Neuronal stem cell (in vitro differentiated cells): ENCODE data around the gene MSTO1.
"Not testable (repeated sequence)": the region's sequence is repeated elsewhere in the genome, so short reads cannot be mapped to it uniquely, and the experiment has no call there.

Source experiments
- DNase-seq: peaks from one replicate; pipeline ENCODE4 v3.0.0-alpha.2; 2013; ENCODE audit warnings: low spot score
- H2AFZ ChIP-seq: one replicate; pipeline ENCODE4 v1.6.1; 2013; ENCODE audit warnings: mild to moderate bottlenecking, low read length, inconsistent platforms
- H2AK5ac ChIP-seq: 2 replicates; pipeline ENCODE4 v1.6.1; 2013; ENCODE audit warnings: low read depth, mild to moderate bottlenecking, inconsistent platforms, low read length, moderate library complexity, mixed read lengths
- H2BK120ac ChIP-seq: 2 replicates; pipeline ENCODE4 v1.6.1; 2013; ENCODE audit warnings: low read depth, mild to moderate bottlenecking, inconsistent platforms, low read length, moderate library complexity, mixed read lengths
- H2BK12ac ChIP-seq: one replicate; pipeline ENCODE4 v1.6.1; 2013; ENCODE audit warnings: low read length, inconsistent platforms
- H2BK15ac ChIP-seq: 2 replicates; pipeline ENCODE4 v1.6.1; 2013; ENCODE audit warnings: mild to moderate bottlenecking, low read length, inconsistent platforms, mixed read lengths
- H2BK5ac ChIP-seq: one replicate; pipeline ENCODE4 v1.6.1; 2013; ENCODE audit warnings: inconsistent platforms, mild to moderate bottlenecking, low read length, moderate library complexity
- H3K14ac ChIP-seq: one replicate; pipeline ENCODE4 v1.6.1; 2013; ENCODE audit warnings: low read length, inconsistent platforms
- H3K18ac ChIP-seq: 2 replicates; pipeline ENCODE4 v1.6.1; 2013; ENCODE audit warnings: low read length, inconsistent platforms
- H3K23ac ChIP-seq: 2 replicates; pipeline ENCODE4 v1.6.1; 2013; ENCODE audit warnings: low read depth, mild to moderate bottlenecking, mixed read lengths, low read length, inconsistent platforms; ENCODE audit not compliant: poor library complexity
- H3K27ac ChIP-seq: replicated peaks from 3 replicates; pipeline ENCODE4 v1.5.1; 2013; ENCODE audit warnings: low read length, inconsistent platforms
- H3K27me3 ChIP-seq, 3 experiments: 2 replicates each; pipeline ENCODE4 v1.6.1; 2013; ENCODE audit warnings: low read length in 3 of 3, mild to moderate bottlenecking in 2 of 3, inconsistent platforms in 1 of 3, low read depth in 1 of 3, mixed read lengths in 1 of 3, moderate library complexity in 1 of 3; ENCODE audit not compliant: control insufficient read depth in 3 of 3, insufficient read depth in 3 of 3
- H3K36me3 ChIP-seq, 2 donors: replicated peaks in 1 of 2; 2 replicates each; pipeline ENCODE4 v1.6.1; 2013; ENCODE audit warnings: low read length in 2 of 2; ENCODE audit not compliant: control insufficient read depth in 2 of 2, insufficient read depth in 2 of 2
- H3K4ac ChIP-seq: 2 replicates; pipeline ENCODE4 v1.6.1; 2013; ENCODE audit warnings: inconsistent platforms, mild to moderate bottlenecking, low read length, moderate library complexity
- H3K4me1 ChIP-seq, 2 donors: 1 replicate in 1 of 2; 2 replicates in 1 of 2; pipeline ENCODE4 v1.6.1; 2013; ENCODE audit warnings: low read length in 2 of 2, low read depth in 1 of 2; ENCODE audit not compliant: control insufficient read depth in 2 of 2, insufficient read depth in 1 of 2
- H3K4me2 ChIP-seq: one replicate; pipeline ENCODE4 v1.6.1; 2013; ENCODE audit warnings: mild to moderate bottlenecking, low read length, inconsistent platforms; ENCODE audit not compliant: insufficient read depth, poor library complexity, severe bottlenecking
- H3K4me3 ChIP-seq, 2 donors: 2 replicates each; pipeline ENCODE4 v1.5.1; 2013; ENCODE audit warnings: low read length in 2 of 2, mild to moderate bottlenecking in 2 of 2, inconsistent platforms in 1 of 2, moderate library complexity in 1 of 2
- H3K79me1 ChIP-seq: one replicate; pipeline ENCODE4 v1.6.1; 2013; ENCODE audit warnings: low read depth, mild to moderate bottlenecking, inconsistent platforms, low read length, moderate library complexity
- H3K9ac ChIP-seq: one replicate; pipeline ENCODE4 v1.6.1; 2013; ENCODE audit warnings: mild to moderate bottlenecking, low read depth, low read length, inconsistent platforms; ENCODE audit not compliant: poor library complexity
- H3K9me3 ChIP-seq, 2 donors: replicated peaks in 1 of 2; 2 replicates each; pipeline versions ENCODE3 to v1.6.1; 2013; ENCODE audit warnings: low read length in 2 of 2, mild to moderate bottlenecking in 2 of 2, inconsistent platforms in 1 of 2, low read depth in 1 of 2, mixed read lengths in 1 of 2, moderate library complexity in 1 of 2; ENCODE audit not compliant: control insufficient read depth in 2 of 2, insufficient read depth in 1 of 2
- H4K8ac ChIP-seq: one replicate; pipeline ENCODE4 v1.6.1; 2013; ENCODE audit warnings: low read depth, mild to moderate bottlenecking, inconsistent platforms, low read length, moderate library complexity
- H4K91ac ChIP-seq: one replicate; pipeline ENCODE4 v1.6.1; 2013; ENCODE audit warnings: low read length, low read depth, mild to moderate bottlenecking, inconsistent platforms; ENCODE audit not compliant: poor library complexity
- WGBS, 2 donors: extraction: QIAGEN DNeasy Blood & Tissue Kit; methylation state at CpG; one replicate each; pipeline ENCODE4 v1.1.7; 2013; ENCODE audit warnings: missing lambda C conversion rate in 2 of 2, mixed read lengths in 1 of 2; ENCODE audit not compliant: insufficient read length in 2 of 2, insufficient replicate concordance in 1 of 2; ENCODE audit errors: extremely low coverage in 2 of 2; 5-methylcytosine and 5-hydroxymethylcytosine counted together

Gene MSTO1

GRCh38 chr1:155636397-155637153 is 26.6 kb downstream of the MSTO1 start:
- Histone ChIP-seq H3K4me3 (no peak overlapping the region), H2AK5ac (no peak overlapping the region), H2AFZ (no peak overlapping the region), H3K27me3 (no peaks in the 10 kb centered on the region), H3K18ac (no peak overlapping the region), H4K8ac (no peak overlapping the region), H3K27ac (no peak overlapping the region), H3K36me3 (no peaks in the 10 kb centered on the region), H3K23ac (no peak overlapping the region), H2BK5ac (no peak overlapping the region), H3K4me2 (no peak overlapping the region), H3K9me3 (peaks cover 3 to 8% of the 10 kb centered on the region in 2 donors), H2BK15ac (no peak overlapping the region), H3K14ac (no peak overlapping the region), H2BK12ac (no peak overlapping the region), H2BK120ac (no peak overlapping the region), H3K9ac (no peak overlapping the region), H3K79me1 (no peaks in the 10 kb centered on the region), H3K4ac (no peak overlapping the region), H3K4me1 (peaks cover 3 to 5% of the 10 kb centered on the region in 2 donors), H4K91ac (no peak overlapping the region)
- no CpG with 5 or more reads among the region's 11 CpGs for WGBS, 2 donors
- no peak for DNase-seq

- Histone ChIP-seq H3K27me3 (no peaks in the 10 kb centered on the region), H3K9me3 (peaks cover 11 to 29% of the 10 kb centered on the region in 2 donors), H2BK12ac (no peak overlapping the region), H3K18ac (no peak overlapping the region), H3K27ac (no peak overlapping the region), H2AK5ac (no peak overlapping the region), H3K14ac (no peak overlapping the region), H3K36me3 (no peaks in the 10 kb centered on the region), H4K8ac (no peak overlapping the region), H3K4me1 (peaks cover 3 to 5% of the 10 kb centered on the region in 2 donors), H2BK15ac (no peak overlapping the region), H3K4me2 (no peak overlapping the region), H3K4ac (no peak overlapping the region), H3K9ac (no peak overlapping the region), H2BK120ac (no peak overlapping the region), H3K4me3 (no peak overlapping the region), H3K79me1 (no peaks in the 10 kb centered on the region), H2BK5ac (no peak overlapping the region), H4K91ac (no peak overlapping the region), H3K23ac (no peak overlapping the region), H2AFZ (no peak overlapping the region)
- DNase-seq, result no peak
These were observed 30.3 kb downstream of the MSTO1 start for GRCh38 chr1:155640367-155640766.

DNA sequence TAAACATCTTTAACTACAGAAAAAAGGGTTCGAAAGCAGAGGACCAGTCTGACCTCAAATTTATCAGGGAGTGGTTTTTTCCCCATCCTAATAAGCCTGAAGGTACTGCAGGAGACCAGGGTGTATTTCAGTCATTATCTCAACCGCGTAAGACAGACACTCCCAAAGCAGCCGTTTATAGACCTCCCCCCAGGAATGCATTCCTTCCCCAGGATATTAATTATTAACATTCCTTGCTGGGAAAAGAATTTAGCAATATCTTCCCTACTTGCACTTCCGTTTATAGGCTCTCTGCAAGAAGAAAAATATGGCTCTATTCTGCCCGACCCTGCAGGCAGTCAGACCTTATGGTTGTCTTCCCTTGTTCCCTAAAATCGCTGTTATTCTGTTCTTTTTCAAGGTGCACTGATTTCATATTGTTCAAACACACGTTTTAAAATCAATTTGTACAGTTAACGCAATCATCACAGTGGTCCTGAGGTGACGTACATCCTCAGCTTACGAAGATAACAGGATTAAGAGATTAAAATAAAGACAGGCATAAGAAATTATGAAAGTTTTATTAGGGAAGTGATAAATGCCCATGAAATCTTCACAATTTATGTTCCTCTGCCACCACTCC is 32.7 kb downstream of the MSTO1 start:
- H3K4ac ChIP-seq, H3K4me3 ChIP-seq, H3K18ac ChIP-seq, H3K27me3 ChIP-seq, H2BK120ac ChIP-seq, DNase-seq, H3K4me1 ChIP-seq, H4K8ac ChIP-seq, H3K23ac ChIP-seq, H2AK5ac ChIP-seq, H3K79me1 ChIP-seq, H2BK5ac ChIP-seq, H4K91ac ChIP-seq, H2BK15ac ChIP-seq, H2BK12ac ChIP-seq, H2AFZ ChIP-seq, H3K4me2 ChIP-seq, H3K36me3 ChIP-seq, H3K14ac ChIP-seq, H3K27ac ChIP-seq, H3K9ac ChIP-seq: not testable (repeated sequence)
- no CpG with 5 or more reads among the region's 11 CpGs for WGBS, 2 donors
- peaks cover 11 to 29% of the 10 kb centered on the region in 2 donors for H3K9me3 ChIP-seq

- no peak for DNase-seq
- Histone ChIP-seq H3K23ac (no peak overlapping the region), H2BK120ac (no peak overlapping the region), H3K27ac (no peak overlapping the region), H3K4me2 (no peak overlapping the region), H3K14ac (no peak overlapping the region), H2BK15ac (no peak overlapping the region), H3K4me1 (peaks cover 0 to 2% of the 10 kb centered on the region in 2 donors), H3K4ac (no peak overlapping the region), H2AK5ac (no peak overlapping the region), H4K91ac (no peak overlapping the region), H3K4me3 (no peak overlapping the region), H2BK12ac (no peak overlapping the region), H3K9me3 (peaks cover 11 to 29% of the 10 kb centered on the region in 2 donors), H3K18ac (no peak overlapping the region), H3K27me3 (no peaks in the 10 kb centered on the region), H3K9ac (no peak overlapping the region), H2AFZ (no peak overlapping the region), H2BK5ac (no peak overlapping the region), H3K79me1 (no peaks in the 10 kb centered on the region), H4K8ac (no peak overlapping the region), H3K36me3 (no peaks in the 10 kb centered on the region)
- WGBS, 2 donors, result no CpG with 5 or more reads among the region's 3 CpGs
These were observed 33.2 kb downstream of the MSTO1 start for GRCh38 chr1:155643230-155643629.
